Adrenal gland (tissue), 5 donors: Measurements from ENCODE around the gene HERC5.

Experiments
- POLR2A ChIP-seq, 2 donors: fragments of 450-650 bp; IDR thresholded peaks; one replicate each; pipeline ENCODE4 v1.6.1; 2017; ENCODE audit warnings: antibody characterized with exemption in 2 of 2, mild to moderate bottlenecking in 2 of 2, moderate library complexity in 1 of 2
- TF ChIP-seq, protein P1 (sequence below), 6 experiments: fragments of 450-650 bp in 4 of 6; fragments of 200-600 bp in 2 of 6; sonication (generic) in 1 of 6; IDR thresholded peaks; 1 replicate in 5 of 6; 2 replicates in 1 of 6; pipeline versions ENCODE4 v1.5.1 to v1.8.0; 2016 to 2021; ENCODE audit warnings: antibody characterized with exemption in 6 of 6, mild to moderate bottlenecking in 2 of 6, moderate library complexity in 1 of 6
- donor health status: DM: no; HTN: no; CAD: no.

DNA sequence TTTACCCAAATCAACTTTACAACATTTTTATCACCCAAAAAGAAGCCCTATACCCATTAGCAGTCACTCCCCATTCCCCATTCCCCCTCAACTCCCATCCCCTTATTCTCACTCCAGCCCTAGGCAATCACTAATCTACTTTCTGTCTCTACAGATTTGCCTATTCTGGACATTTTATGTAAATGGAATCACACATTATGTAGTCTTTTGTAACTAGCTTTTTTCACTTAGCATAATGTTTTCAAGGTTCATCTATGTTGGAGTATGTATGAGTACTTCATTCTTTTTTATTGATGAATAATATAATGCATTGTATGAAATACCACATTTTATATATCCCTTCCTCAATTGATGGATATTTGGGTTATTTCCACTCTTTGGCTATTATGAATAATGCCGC is 36.1 kb upstream of the HERC5 start:
- TF ChIP-seq, protein P1, sequence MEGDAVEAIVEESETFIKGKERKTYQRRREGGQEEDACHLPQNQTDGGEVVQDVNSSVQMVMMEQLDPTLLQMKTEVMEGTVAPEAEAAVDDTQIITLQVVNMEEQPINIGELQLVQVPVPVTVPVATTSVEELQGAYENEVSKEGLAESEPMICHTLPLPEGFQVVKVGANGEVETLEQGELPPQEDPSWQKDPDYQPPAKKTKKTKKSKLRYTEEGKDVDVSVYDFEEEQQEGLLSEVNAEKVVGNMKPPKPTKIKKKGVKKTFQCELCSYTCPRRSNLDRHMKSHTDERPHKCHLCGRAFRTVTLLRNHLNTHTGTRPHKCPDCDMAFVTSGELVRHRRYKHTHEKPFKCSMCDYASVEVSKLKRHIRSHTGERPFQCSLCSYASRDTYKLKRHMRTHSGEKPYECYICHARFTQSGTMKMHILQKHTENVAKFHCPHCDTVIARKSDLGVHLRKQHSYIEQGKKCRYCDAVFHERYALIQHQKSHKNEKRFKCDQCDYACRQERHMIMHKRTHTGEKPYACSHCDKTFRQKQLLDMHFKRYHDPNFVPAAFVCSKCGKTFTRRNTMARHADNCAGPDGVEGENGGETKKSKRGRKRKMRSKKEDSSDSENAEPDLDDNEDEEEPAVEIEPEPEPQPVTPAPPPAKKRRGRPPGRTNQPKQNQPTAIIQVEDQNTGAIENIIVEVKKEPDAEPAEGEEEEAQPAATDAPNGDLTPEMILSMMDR (IDR thresholded peaks at IDR 0.05), result no peak
- TF ChIP-seq POLR2A (IDR thresholded peaks at IDR 0.05), result no peak
